Transverse colon (tissue), 3 donors: ENCODE results near the gene UMODL1.

Experiments used
- EP300 ChIP-seq: sonication (generic); formaldehyde crosslinking; IDR thresholded peaks from one replicate; pipeline ENCODE4 v1.6.1; 2017; ENCODE audit warnings: antibody characterized with exemption, low read depth
- POLR2A ChIP-seq: fragments of 450-650 bp; IDR thresholded peaks from one replicate; pipeline ENCODE4 v1.6.1; 2016; ENCODE audit warnings: antibody characterized with exemption, mild to moderate bottlenecking, moderate library complexity
- TF ChIP-seq, protein P1 (sequence below), 5 experiments: fragments of 200-600 bp in 3 of 5; fragments of 450-650 bp in 2 of 5; sonication (generic) in 3 of 5; IDR thresholded peaks; 1 replicate in 2 of 5; 2 replicates in 3 of 5; pipeline ENCODE4 v1.5.1; 2016 to 2017; ENCODE audit warnings: antibody characterized with exemption in 5 of 5, inconsistent platforms in 3 of 5, mild to moderate bottlenecking in 2 of 5, moderate library complexity in 1 of 5

DNA sequence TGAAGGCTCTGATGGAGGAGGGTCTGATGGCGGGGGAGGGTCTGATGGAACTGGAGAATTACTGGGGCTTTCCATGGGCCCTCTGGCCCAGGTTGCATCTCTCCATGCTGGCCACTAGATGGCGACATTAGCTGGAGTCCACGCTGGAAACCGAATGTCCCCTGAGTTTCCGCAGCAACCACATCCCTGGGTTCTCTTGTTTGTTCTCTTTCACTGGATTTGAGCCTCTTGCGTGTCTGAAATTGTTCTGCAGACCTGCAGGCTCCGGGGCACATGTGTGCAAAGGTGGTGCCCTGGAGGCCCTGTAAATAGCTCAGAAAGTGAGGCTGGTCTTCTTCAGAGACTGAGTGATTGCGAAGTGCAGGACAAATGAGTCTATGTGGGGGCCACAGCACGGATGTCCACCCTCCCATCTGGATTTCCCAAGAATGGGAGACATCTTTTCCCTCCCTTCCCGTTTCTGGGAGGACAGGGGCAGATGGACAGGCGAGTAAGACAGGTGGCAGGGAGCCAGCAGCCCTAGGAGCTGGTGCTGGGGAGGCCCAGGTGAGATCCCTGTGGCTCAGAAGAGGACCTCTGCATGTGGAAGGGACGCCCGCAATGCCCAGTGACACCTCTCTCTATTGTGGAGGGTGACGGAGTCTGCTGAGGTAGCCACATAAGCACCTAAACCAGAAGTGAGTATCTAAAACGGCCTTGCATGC lies 74.6 kb downstream of the UMODL1 start:
- TF ChIP-seq POLR2A (no peak), EP300 (no peak)
- TF ChIP-seq, protein P1, sequence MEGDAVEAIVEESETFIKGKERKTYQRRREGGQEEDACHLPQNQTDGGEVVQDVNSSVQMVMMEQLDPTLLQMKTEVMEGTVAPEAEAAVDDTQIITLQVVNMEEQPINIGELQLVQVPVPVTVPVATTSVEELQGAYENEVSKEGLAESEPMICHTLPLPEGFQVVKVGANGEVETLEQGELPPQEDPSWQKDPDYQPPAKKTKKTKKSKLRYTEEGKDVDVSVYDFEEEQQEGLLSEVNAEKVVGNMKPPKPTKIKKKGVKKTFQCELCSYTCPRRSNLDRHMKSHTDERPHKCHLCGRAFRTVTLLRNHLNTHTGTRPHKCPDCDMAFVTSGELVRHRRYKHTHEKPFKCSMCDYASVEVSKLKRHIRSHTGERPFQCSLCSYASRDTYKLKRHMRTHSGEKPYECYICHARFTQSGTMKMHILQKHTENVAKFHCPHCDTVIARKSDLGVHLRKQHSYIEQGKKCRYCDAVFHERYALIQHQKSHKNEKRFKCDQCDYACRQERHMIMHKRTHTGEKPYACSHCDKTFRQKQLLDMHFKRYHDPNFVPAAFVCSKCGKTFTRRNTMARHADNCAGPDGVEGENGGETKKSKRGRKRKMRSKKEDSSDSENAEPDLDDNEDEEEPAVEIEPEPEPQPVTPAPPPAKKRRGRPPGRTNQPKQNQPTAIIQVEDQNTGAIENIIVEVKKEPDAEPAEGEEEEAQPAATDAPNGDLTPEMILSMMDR (IDR thresholded peaks at IDR 0.05) = peak; percentile 87 to 97 (median 95)
